ENCODE measurements around the gene NUP214. TPM values are rescaled to one million over a fixed set of nuclear protein-coding genes. Genes with fewer than 3 reads are reported as not detected.

NUP214 gene
- total and polyA plus RNA-seq, 2 experiments from 2014 or later, result 14.7 to 29.0 TPM

GRCh38 chr9:131140550-131140949 lies 15.2 kb downstream of the NUP214 start:
- Histone ChIP-seq H3K9me3 (ENCODE audit: low read depth) (no peaks in the 10 kb centered on the region), H3K36me3 (peaks cover 75% of the 10 kb centered on the region), H3K27ac (no peak overlapping the region), H3K4me3 (no peak overlapping the region), H3K27me3 (no peaks in the 10 kb centered on the region), H3K4me1 (ENCODE audit: low read depth) (no peaks in the 10 kb centered on the region)
- DNase-seq (ENCODE audit: low read depth in 1 of 2, low spot score in 1 of 2), result no peak
- TF ChIP-seq, protein P1, sequence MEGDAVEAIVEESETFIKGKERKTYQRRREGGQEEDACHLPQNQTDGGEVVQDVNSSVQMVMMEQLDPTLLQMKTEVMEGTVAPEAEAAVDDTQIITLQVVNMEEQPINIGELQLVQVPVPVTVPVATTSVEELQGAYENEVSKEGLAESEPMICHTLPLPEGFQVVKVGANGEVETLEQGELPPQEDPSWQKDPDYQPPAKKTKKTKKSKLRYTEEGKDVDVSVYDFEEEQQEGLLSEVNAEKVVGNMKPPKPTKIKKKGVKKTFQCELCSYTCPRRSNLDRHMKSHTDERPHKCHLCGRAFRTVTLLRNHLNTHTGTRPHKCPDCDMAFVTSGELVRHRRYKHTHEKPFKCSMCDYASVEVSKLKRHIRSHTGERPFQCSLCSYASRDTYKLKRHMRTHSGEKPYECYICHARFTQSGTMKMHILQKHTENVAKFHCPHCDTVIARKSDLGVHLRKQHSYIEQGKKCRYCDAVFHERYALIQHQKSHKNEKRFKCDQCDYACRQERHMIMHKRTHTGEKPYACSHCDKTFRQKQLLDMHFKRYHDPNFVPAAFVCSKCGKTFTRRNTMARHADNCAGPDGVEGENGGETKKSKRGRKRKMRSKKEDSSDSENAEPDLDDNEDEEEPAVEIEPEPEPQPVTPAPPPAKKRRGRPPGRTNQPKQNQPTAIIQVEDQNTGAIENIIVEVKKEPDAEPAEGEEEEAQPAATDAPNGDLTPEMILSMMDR (IDR thresholded peaks at IDR 0.05; ENCODE audit: low read depth, low read length), result no peak

DNA sequence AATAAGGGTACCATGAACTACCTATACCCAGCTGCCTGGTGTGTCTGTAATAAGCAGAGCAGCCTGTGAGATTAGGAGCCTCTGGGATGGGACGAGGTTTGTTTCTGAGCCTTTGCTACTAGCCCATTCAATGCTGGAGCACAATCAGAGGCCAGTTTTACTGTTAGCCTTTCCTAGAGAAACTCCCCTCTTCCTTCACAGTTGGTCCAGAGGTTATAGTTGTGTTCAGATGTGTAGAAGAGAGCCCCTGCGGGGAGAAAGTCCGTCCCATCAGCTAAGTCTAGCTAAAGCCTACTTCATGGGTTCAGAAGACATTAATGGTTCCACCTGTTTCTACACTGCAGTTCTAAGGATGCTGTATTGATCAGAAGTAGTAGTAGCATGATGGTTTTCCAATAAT lies 16.8 kb downstream of the NUP214 start:
- no peak overlapping the region for H3K27ac ChIP-seq
- H3K36me3 ChIP-seq, result peaks cover 69% of the 10 kb centered on the region
- no peaks in the 10 kb centered on the region for H3K4me1 ChIP-seq (ENCODE audit: low read depth)
- TF ChIP-seq, protein P1 (IDR thresholded peaks at IDR 0.05; ENCODE audit: low read depth, low read length), result no peak
- H3K27me3 ChIP-seq, result no peaks in the 10 kb centered on the region
- no peaks in the 10 kb centered on the region for H3K9me3 ChIP-seq (ENCODE audit: low read depth)
- H3K4me3 ChIP-seq, result no peak overlapping the region
- no peak for DNase-seq (ENCODE audit: low read depth in 1 of 2, low spot score in 1 of 2)

DNA sequence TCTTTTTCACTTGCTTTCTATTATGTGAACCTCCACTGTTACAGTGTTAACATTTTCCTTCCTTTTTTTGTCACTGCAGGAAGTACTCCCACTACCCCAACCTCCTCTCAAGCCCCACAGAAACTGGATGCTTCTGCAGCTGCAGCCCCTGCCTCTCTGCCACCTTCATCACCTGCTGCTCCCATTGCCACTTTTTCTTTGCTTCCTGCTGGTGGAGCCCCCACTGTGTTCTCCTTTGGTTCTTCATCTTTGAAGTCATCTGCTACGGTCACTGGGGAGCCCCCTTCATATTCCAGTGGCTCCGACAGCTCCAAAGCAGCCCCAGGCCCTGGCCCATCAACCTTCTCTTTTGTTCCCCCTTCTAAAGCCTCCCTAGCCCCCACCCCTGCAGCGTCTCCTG lies 18.8 kb downstream of the NUP214 start:
- Histone ChIP-seq H3K9me3 (ENCODE audit: low read depth) (no peaks in the 10 kb centered on the region), H3K27ac (no peak overlapping the region), H3K4me1 (ENCODE audit: low read depth) (no peaks in the 10 kb centered on the region), H3K36me3 (peaks cover 84% of the 10 kb centered on the region), H3K4me3 (no peak overlapping the region), H3K27me3 (no peaks in the 10 kb centered on the region)
- TF ChIP-seq, protein P1 (IDR thresholded peaks at IDR 0.05; ENCODE audit: low read depth, low read length), result no peak
- DNase-seq (ENCODE audit: low read depth in 1 of 2, low spot score in 1 of 2), result no peak

DNA sequence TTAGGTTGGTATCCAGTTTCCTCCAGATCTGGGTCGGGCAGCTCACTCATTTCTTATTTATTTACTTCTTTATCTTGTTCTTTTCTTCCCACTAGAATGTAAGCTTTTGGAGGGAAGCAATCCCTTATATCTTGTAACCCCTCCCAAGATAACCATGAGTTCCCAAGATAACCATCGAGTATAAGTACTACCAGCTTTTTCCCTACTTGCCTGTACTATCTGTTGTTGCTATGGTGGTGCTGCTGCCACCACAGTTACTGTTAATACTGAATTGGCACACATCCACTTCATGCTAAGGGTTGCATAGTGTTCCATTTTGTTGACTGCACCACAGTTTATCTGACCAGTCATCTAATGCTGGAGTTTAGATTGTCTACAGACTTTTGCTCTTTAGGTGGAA lies 19.9 kb downstream of the NUP214 start:
- TF ChIP-seq, protein P1 (IDR thresholded peaks at IDR 0.05; ENCODE audit: low read depth, low read length), result no peak
- Histone ChIP-seq H3K27me3 (no peaks in the 10 kb centered on the region), H3K9me3 (ENCODE audit: low read depth) (no peaks in the 10 kb centered on the region), H3K4me1 (ENCODE audit: low read depth) (no peaks in the 10 kb centered on the region), H3K36me3 (peaks cover 80% of the 10 kb centered on the region), H3K4me3 (no peak overlapping the region), H3K27ac (no peak overlapping the region)
- DNase-seq (ENCODE audit: low read depth in 1 of 2, low spot score in 1 of 2), result no peak

GRCh38 chr9:131146186-131146585 lies 20.8 kb downstream of the NUP214 start:
- no peaks in the 10 kb centered on the region for H3K4me1 ChIP-seq (ENCODE audit: low read depth)
- H3K27me3 ChIP-seq, result no peaks in the 10 kb centered on the region
- DNase-seq (ENCODE audit: low read depth in 1 of 2, low spot score in 1 of 2), result no peak
- peaks cover 81% of the 10 kb centered on the region for H3K36me3 ChIP-seq
- no peaks in the 10 kb centered on the region for H3K9me3 ChIP-seq (ENCODE audit: low read depth)
- H3K27ac ChIP-seq, result no peak overlapping the region
- no peak overlapping the region for H3K4me3 ChIP-seq
- TF ChIP-seq, protein P1 (IDR thresholded peaks at IDR 0.05; ENCODE audit: low read depth, low read length), result no peak

GRCh38 chr9:131148276-131148675 lies 22.9 kb downstream of the NUP214 start:
- no peak overlapping the region for H3K4me3 ChIP-seq
- TF ChIP-seq, protein P1 (IDR thresholded peaks at IDR 0.05; ENCODE audit: low read depth, low read length), result no peak
- no peak overlapping the region for H3K27ac ChIP-seq

More at GRCh38 chr9:131148276-131148675, 22.9 kb downstream of the NUP214 start:
- H3K27me3 ChIP-seq, result no peaks in the 10 kb centered on the region
- peaks cover 84% of the 10 kb centered on the region for H3K36me3 ChIP-seq
- no peaks in the 10 kb centered on the region for H3K4me1 ChIP-seq (ENCODE audit: low read depth)
- no peaks in the 10 kb centered on the region for H3K9me3 ChIP-seq (ENCODE audit: low read depth)
- no peak for DNase-seq (ENCODE audit: low read depth in 1 of 2, low spot score in 1 of 2)

All from cardiac muscle cell (in vitro differentiated cells and primary cell).